H1 (cell line): Measurements from ENCODE around the gene CHPT1. TPM values are rescaled to one million over a fixed set of nuclear protein-coding genes. Genes with fewer than 3 reads are reported as not detected.

ENCODE experiments used
- CTCF ChIA-PET: fragments of 300-600 bp; sonication (Branson Sonifier 250); formaldehyde crosslinking; loops from one replicate; lab custom pipeline; 2021; ENCODE audit not compliant: partially characterized antibody; lab: Charles Lee
- POLR2A ChIA-PET: fragments of 300-600 bp; sonication (Branson Sonifier 250); formaldehyde crosslinking; loops from one replicate; lab custom pipeline; 2021; ENCODE audit warnings: inconsistent platforms; ENCODE audit not compliant: partially characterized antibody; lab: Charles Lee
- DNase-seq, 2 experiments: peaks; one replicate each; pipeline versions ENCODE4 v3.0.0 to v3.0.0-alpha.2; 2010 to 2022; ENCODE audit warnings: low spot score in 2 of 2, low read depth in 1 of 2, mixed read lengths in 1 of 2
- FAIRE-seq: peaks from 2 replicates; lab custom pipeline; 2011; peaks lifted over from hg19 to GRCh38; lab: Jason Lieb, UNC
- H2AFZ ChIP-seq: 2 replicates; pipeline ENCODE4 v1.8.1; 2012; ENCODE audit warnings: low read length, inconsistent platforms
- H2AK5ac ChIP-seq: 2 replicates; pipeline ENCODE4 v1.6.1; 2013; ENCODE audit warnings: low read depth, low read length
- H2BK120ac ChIP-seq: replicated peaks from 2 replicates; pipeline ENCODE3; 2013; ENCODE audit warnings: low read depth, low read length, inconsistent platforms
- H2BK12ac ChIP-seq: 2 replicates; pipeline ENCODE4 v1.6.1; 2013; ENCODE audit warnings: low read depth, low read length
- H2BK15ac ChIP-seq: 2 replicates; pipeline ENCODE4 v1.6.1; 2013; ENCODE audit warnings: low read length
- H2BK20ac ChIP-seq: 2 replicates; pipeline ENCODE4 v1.6.1; 2013; ENCODE audit warnings: low read length
- H2BK5ac ChIP-seq: 2 replicates; pipeline ENCODE4 v1.6.1; 2013; ENCODE audit warnings: low read depth, low read length
- H3K14ac ChIP-seq: 2 replicates; pipeline ENCODE4 v1.6.1; 2013; ENCODE audit warnings: inconsistent platforms; ENCODE audit not compliant: insufficient read length
- H3K18ac ChIP-seq: 2 replicates; pipeline ENCODE4 v1.6.1; 2013; ENCODE audit warnings: low read length; ENCODE audit errors: extremely low read depth
- H3K23ac ChIP-seq: 2 replicates; pipeline ENCODE4 v1.6.1; 2013; ENCODE audit warnings: inconsistent platforms; ENCODE audit not compliant: insufficient read length
- H3K23me2 ChIP-seq: 2 replicates; pipeline ENCODE4 v1.6.1; 2013; ENCODE audit warnings: low read depth, low read length
- H3K27ac ChIP-seq: 2 replicates; pipeline ENCODE4 v1.6.1; 2011; ENCODE audit warnings: low read depth, low read length, inconsistent platforms
- H3K27me3 ChIP-seq, 4 experiments: replicated peaks in 1 of 4; 1 replicate in 1 of 4; 2 replicates in 3 of 4; pipeline versions ENCODE4 v1.6.1 to v1.8.1; 2011 to 2013; ENCODE audit warnings: low read length in 3 of 4, mild to moderate bottlenecking in 3 of 4, inconsistent platforms in 2 of 4, mixed read lengths in 2 of 4, moderate library complexity in 1 of 4; ENCODE audit not compliant: control insufficient read depth in 3 of 4, insufficient read depth in 3 of 4; ENCODE audit errors: extremely low read depth in 1 of 4
- H3K36me3 ChIP-seq, 4 experiments: 2 replicates each; pipeline versions ENCODE4 v1.6.1 to v1.8.1; 2011 to 2013; ENCODE audit warnings: mild to moderate bottlenecking in 4 of 4, low read length in 3 of 4, moderate library complexity in 2 of 4, control low read depth in 1 of 4, inconsistent platforms in 1 of 4; ENCODE audit not compliant: insufficient read depth in 4 of 4, control insufficient read depth in 2 of 4
- H3K4ac ChIP-seq: replicated peaks from 2 replicates; pipeline ENCODE3; 2013; ENCODE audit warnings: low read length, low read depth, mixed read lengths, inconsistent platforms; ENCODE audit not compliant: insufficient read length
- H3K4me1 ChIP-seq, 4 experiments: replicated peaks in 1 of 4; 1 replicate in 1 of 4; 2 replicates in 3 of 4; pipeline versions ENCODE4 v1.6.1 to v1.8.1; 2011 to 2013; ENCODE audit warnings: low read length in 3 of 4, inconsistent platforms in 2 of 4, mixed read lengths in 1 of 4; ENCODE audit not compliant: insufficient read depth in 4 of 4, control insufficient read depth in 3 of 4
- H3K4me2 ChIP-seq, 2 experiments: 2 replicates each; pipeline versions ENCODE4 v1.6.1 to v1.8.1; 2011 to 2013; ENCODE audit warnings: low read depth in 2 of 2, low read length in 2 of 2, control low read depth in 1 of 2, inconsistent platforms in 1 of 2, mild to moderate bottlenecking in 1 of 2; ENCODE audit not compliant: insufficient read depth in 1 of 2
- H3K4me3 ChIP-seq, 4 experiments: fragments of 200-600, 300-600 bp in 1 of 4; sonication (generic), shearing (Covaris generic), sonication (Bioruptor Twin) in 1 of 4; 2 replicates each; pipeline versions ENCODE4 v1.5.1 to v1.8.1; 2011 to 2016; ENCODE audit warnings: low read length in 4 of 4, low read depth in 3 of 4, control low read depth in 2 of 4, inconsistent platforms in 2 of 4, mild to moderate bottlenecking in 2 of 4, mixed read lengths in 1 of 4, moderate library complexity in 1 of 4; ENCODE audit not compliant: insufficient read depth in 2 of 4; ENCODE audit errors: extremely low read depth in 1 of 4
- H3K56ac ChIP-seq: replicated peaks from 2 replicates; pipeline ENCODE3; 2013; ENCODE audit warnings: low read depth, mild to moderate bottlenecking, mixed read lengths, low read length, inconsistent platforms; ENCODE audit not compliant: insufficient read length
- H3K79me1 ChIP-seq: 2 replicates; pipeline ENCODE4 v1.6.1; 2013; ENCODE audit warnings: low read depth, low read length, control low read depth
- H3K79me2 ChIP-seq, 2 experiments: 2 replicates each; pipeline versions ENCODE4 v1.6.1 to v1.8.1; 2012 to 2013; ENCODE audit warnings: low read length in 2 of 2, mild to moderate bottlenecking in 2 of 2, inconsistent platforms in 1 of 2; ENCODE audit not compliant: insufficient read depth in 2 of 2, control insufficient read depth in 1 of 2
- H3K9ac ChIP-seq, 4 experiments: replicated peaks in 1 of 4; 1 replicate in 1 of 4; 2 replicates in 3 of 4; pipeline versions ENCODE4 v1.6.1 to v1.8.1; 2011 to 2013; ENCODE audit warnings: low read depth in 3 of 4, low read length in 3 of 4, control low read depth in 2 of 4, mild to moderate bottlenecking in 2 of 4, moderate library complexity in 2 of 4, inconsistent platforms in 1 of 4; ENCODE audit errors: extremely low read depth in 1 of 4
- H3K9me3 ChIP-seq, 2 experiments: 2 replicates each; pipeline versions ENCODE4 v1.6.1 to v1.8.1; 2012 to 2013; ENCODE audit warnings: mild to moderate bottlenecking in 2 of 2, moderate library complexity in 2 of 2, control low read depth in 1 of 2, inconsistent platforms in 1 of 2, low read depth in 1 of 2, low read length in 1 of 2, mixed read lengths in 1 of 2; ENCODE audit not compliant: insufficient read depth in 2 of 2
- H4K20me1 ChIP-seq, 2 experiments: replicated peaks in 1 of 2; 2 replicates each; pipeline versions ENCODE3 to v1.8.1; 2011 to 2013; ENCODE audit warnings: inconsistent platforms in 2 of 2, low read length in 2 of 2, mild to moderate bottlenecking in 1 of 2; ENCODE audit not compliant: insufficient read depth in 2 of 2, control insufficient read depth in 1 of 2
- H4K5ac ChIP-seq: 2 replicates; pipeline ENCODE4 v1.6.1; 2013; ENCODE audit warnings: low read length, low read depth, mixed read lengths, inconsistent platforms; ENCODE audit not compliant: insufficient read length
- H4K8ac ChIP-seq: 2 replicates; pipeline ENCODE4 v1.8.0; 2013; ENCODE audit warnings: mild to moderate bottlenecking, moderate library complexity, low read length, inconsistent platforms; ENCODE audit not compliant: insufficient read depth; ENCODE audit errors: extremely low read depth
- H4K91ac ChIP-seq: replicated peaks from 2 replicates; pipeline ENCODE3; 2013; ENCODE audit warnings: low read length, mixed read lengths, inconsistent platforms; ENCODE audit not compliant: insufficient read length
- RAD21 ChIP-seq, 2 experiments: IDR thresholded peaks in 1 of 2; conservative IDR thresholded peaks in 1 of 2; 2 replicates each; pipeline ENCODE4 v1.6.1; 2011; ENCODE audit warnings: low read depth in 2 of 2, low read length in 2 of 2, improper control_type of control experiment in 1 of 2, inconsistent platforms in 1 of 2, mild to moderate bottlenecking in 1 of 2, moderate library complexity in 1 of 2
- WGBS, 2 experiments: shearing (Covaris generic) in 1 of 2; methylation state at CpG; one replicate each; pipeline versions ENCODE4 v1.1.6 to v1.1.7; 2013 to 2015; ENCODE audit warnings: low lambda C conversion rate in 2 of 2, mixed read lengths in 2 of 2, inconsistent platforms in 1 of 2, low coverage in 1 of 2, missing lambda C conversion rate in 1 of 2; ENCODE audit not compliant: insufficient replicate concordance in 2 of 2, insufficient coverage in 1 of 2, insufficient read length in 1 of 2; ENCODE audit errors: extremely low coverage in 1 of 2, missing lambda C conversion rate in 1 of 2; 5-methylcytosine and 5-hydroxymethylcytosine counted together
- polyA plus RNA-seq, 7 experiments: library from polyadenylated mRNA; depleted of rRNA in 3 of 7; stranded (reverse) in 5 of 7; unstranded in 2 of 7; fragments of >200 nt in 5 of 7; fragments of 200-250 nt in 2 of 7; gene quantifications; 1 replicate in 5 of 7; 2 replicates in 1 of 7; 4 replicates in 1 of 7; pipeline versions ENCODE4 v1.2.1 to v1.2.3, GENCODE V29; 2011 to 2013; ENCODE audit warnings: missing spikeins in 2 of 7, mixed read lengths in 2 of 7
- total RNA-seq: library from RNA; stranded (reverse); fragmentation: NEBNext Ultra II Directional; extraction: Animal tissue kit (Norgen Biotek cat#: 25700); gene quantifications from 2 replicates; pipeline ENCODE4 v1.2.1, GENCODE V29; 2021
- TF ChIP-seq, protein P1 (sequence below): IDR thresholded peaks from 2 replicates; pipeline ENCODE4 v1.6.1; 2012; ENCODE audit warnings: inconsistent platforms

CHPT1 gene
- total and polyA plus RNA-seq, 2 of the 8 experiments (the other 6 are each of a cell fraction or from before 2014, with no cell fraction given), result 13.3 to 22.5 TPM

DNA sequence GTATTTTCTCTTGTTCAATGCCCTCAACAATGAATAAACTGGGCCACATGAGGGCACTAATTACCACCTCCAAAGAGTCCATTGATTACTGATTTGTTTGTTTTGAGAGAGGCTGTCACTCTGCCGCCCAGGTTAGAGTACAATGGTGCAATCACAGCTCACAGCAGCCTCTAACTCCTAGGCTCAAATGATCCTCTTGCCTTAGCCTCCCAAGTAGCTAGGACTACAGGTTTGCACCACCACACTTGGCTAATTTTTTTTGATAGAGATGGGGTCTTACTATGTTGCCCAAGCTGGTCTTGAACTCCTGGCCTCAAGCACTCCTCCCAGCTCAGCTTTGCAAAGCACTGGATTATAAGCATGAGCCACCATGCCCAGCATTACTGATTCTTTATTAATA lies 70.1 kb downstream of the CHPT1 start:
- Histone ChIP-seq H3K18ac (no peak overlapping the region), H3K23ac (no peak overlapping the region), H3K4ac (no peak overlapping the region), H2BK120ac (no peak overlapping the region), H3K27ac (no peak overlapping the region), H4K91ac (no peak overlapping the region), H2AK5ac (no peak overlapping the region), H3K14ac (no peak overlapping the region), H3K27me3 (no peaks in the 10 kb centered on the region), H4K20me1 (peaks cover 0 to 2% of the 10 kb centered on the region in 2 experiments), H3K4me1 (no peaks in the 10 kb centered on the region), H3K79me2 (no peaks in the 10 kb centered on the region), H3K4me3 (no peak overlapping the region), H4K5ac (no peak overlapping the region), H2AFZ (no peak overlapping the region), H3K79me1 (no peaks in the 10 kb centered on the region; the same call in 1 of the 2 replicates), H4K8ac (no peak overlapping the region), H3K4me2 (no peak overlapping the region), H2BK20ac (no peak overlapping the region), H3K9me3 (no peaks in the 10 kb centered on the region), H2BK15ac (no peak overlapping the region), H3K9ac (no peak overlapping the region), H3K23me2 (no peaks in the 10 kb centered on the region), H3K36me3 (peaks cover 16 to 69% (median 32%) of the 10 kb centered on the region in 4 experiments), H2BK12ac (no peak overlapping the region), H3K56ac (no peak overlapping the region), H2BK5ac (no peak overlapping the region)
- peak in 1 of 2 experiments; percentile 7; a peak in 1 of 4 replicates for TF ChIP-seq RAD21 (IDR thresholded peaks at IDR 0.05 in 1 of 2, conservative IDR thresholded peaks at IDR 0.05 in 1 of 2; ENCODE audit: low read depth in 2 of 2, low read length in 2 of 2)
- TF ChIP-seq, protein P1, sequence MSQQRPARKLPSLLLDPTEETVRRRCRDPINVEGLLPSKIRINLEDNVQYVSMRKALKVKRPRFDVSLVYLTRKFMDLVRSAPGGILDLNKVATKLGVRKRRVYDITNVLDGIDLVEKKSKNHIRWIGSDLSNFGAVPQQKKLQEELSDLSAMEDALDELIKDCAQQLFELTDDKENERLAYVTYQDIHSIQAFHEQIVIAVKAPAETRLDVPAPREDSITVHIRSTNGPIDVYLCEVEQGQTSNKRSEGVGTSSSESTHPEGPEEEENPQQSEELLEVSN, result no peak
- POLR2A ChIA-PET, result no interaction called here
- CTCF ChIA-PET, result interaction anchor here (0.8 to 3.6 kb wide), 7 partner anchors 8 to 280 kb away, joined by 3 to 21 read pairs (median 4); partner anchors contain the start of gene GNPTAB
- WGBS, 2 experiments, result 90% methylated on average over 1 of the region's 1 CpG; no CpG with 5 or more reads in 1 of the 2 experiments
- DNase-seq, result no peak
- no peak for FAIRE-seq
